HepG2 (cell line): ENCODE measurements around the gene TMEM107. TPM values are rescaled to one million over a fixed set of nuclear protein-coding genes. Genes with fewer than 3 reads are reported as not detected.

Experiments
- FOXA1 ChIP-seq, 2 experiments: fragments of 450-650 bp in 1 of 2; sonication (generic) in 1 of 2; formaldehyde crosslinking in 1 of 2; IDR thresholded peaks; 2 replicates each; pipeline versions ENCODE4 v1.4.0 to v1.6.1; 2016 to 2020; ENCODE audit warnings: missing genetic modification reagents in 1 of 2
- FOXJ3 ChIP-seq: sonication (generic); formaldehyde crosslinking; IDR thresholded peaks from 2 replicates; pipeline ENCODE4 v1.4.0; 2020; ENCODE audit warnings: missing genetic modification reagents, mild to moderate bottlenecking, borderline replicate concordance
- HCFC1 ChIP-seq: fragments of 150-350 bp; IDR thresholded peaks from 2 replicates; pipeline ENCODE4 v1.6.1; 2014; ENCODE audit warnings: low read depth, low read length
- HOXA9 ChIP-seq: sonication (generic); formaldehyde crosslinking; IDR thresholded peaks from 2 replicates; pipeline ENCODE4 v1.8.1; 2022; ENCODE audit warnings: missing genetic modification reagents, mild to moderate bottlenecking, moderate library complexity, borderline replicate concordance
- IKZF4 ChIP-seq: sonication (generic); formaldehyde crosslinking; IDR thresholded peaks from 2 replicates; pipeline ENCODE4 v1.5.1; 2020; ENCODE audit warnings: borderline replicate concordance, mild to moderate bottlenecking, low read depth, missing genetic modification reagents; ENCODE audit errors: not compliant biosample characterization
- KAT8 ChIP-seq: IDR thresholded peaks from 2 replicates; pipeline ENCODE4 v1.6.1; 2016; ENCODE audit warnings: missing genetic modification reagents, missing compliant biosample characterization
- LCORL ChIP-seq, 2 experiments: fragments of 450-650 bp in 1 of 2; sonication (generic) in 1 of 2; formaldehyde crosslinking in 1 of 2; IDR thresholded peaks; 2 replicates each; pipeline versions ENCODE4 v1.5.0 to v1.6.1; 2017 to 2020; ENCODE audit warnings: antibody characterized with exemption in 1 of 2, missing genetic modification reagents in 1 of 2
- MIER2 ChIP-seq: IDR thresholded peaks from 2 replicates; pipeline ENCODE4 v1.6.1; 2016; ENCODE audit warnings: missing biosample characterization, missing genetic modification reagents
- MXI1 ChIP-seq: IDR thresholded peaks from 3 replicates; pipeline ENCODE4 v1.6.1; 2012; ENCODE audit warnings: low read depth, low read length, inconsistent platforms, borderline replicate concordance
- MYC ChIP-seq: sonication (generic); formaldehyde crosslinking; IDR thresholded peaks from 2 replicates; pipeline ENCODE4 v1.9.0; 2021; ENCODE audit warnings: missing genetic modification reagents, borderline replicate concordance
- NCOR1 ChIP-seq: fragments of 200-600 bp; sonication (generic); IDR thresholded peaks from 2 replicates; pipeline ENCODE4 v1.7.0; 2017; ENCODE audit warnings: antibody characterized with exemption, low read length, borderline replicate concordance
- NR2F1 ChIP-seq, 2 experiments: fragments of 450-650 bp in 1 of 2; formaldehyde crosslinking in 1 of 2; IDR thresholded peaks; 2 replicates each; pipeline versions ENCODE4 v1.5.0 to v1.6.1; 2016 to 2020; ENCODE audit warnings: mild to moderate bottlenecking in 1 of 2, missing compliant biosample characterization in 1 of 2, missing genetic modification reagents in 1 of 2, moderate library complexity in 1 of 2
- PAWR ChIP-seq: sonication (generic); formaldehyde crosslinking; IDR thresholded peaks from 2 replicates; pipeline ENCODE4 v1.4.0; 2020; ENCODE audit warnings: missing genetic modification reagents, mild to moderate bottlenecking, borderline replicate concordance
- PCBP1 ChIP-seq: fragments of 200-400 bp; formaldehyde crosslinking; IDR thresholded peaks from 2 replicates; pipeline ENCODE4 v1.6.1; 2017; ENCODE audit warnings: mild to moderate bottlenecking, low read depth, low read length, borderline replicate concordance
- RBFOX2 ChIP-seq: fragments of 200-400 bp; formaldehyde crosslinking; IDR thresholded peaks from 2 replicates; pipeline ENCODE4 v1.6.1; 2017; ENCODE audit warnings: low read depth, mild to moderate bottlenecking, low read length
- SMC3 ChIP-seq: IDR thresholded peaks from 2 replicates; pipeline ENCODE4 v1.6.1; 2011; ENCODE audit warnings: low read length, improper control_type of control experiment
- SNAPC2 ChIP-seq: sonication (generic); formaldehyde crosslinking; IDR thresholded peaks from 2 replicates; pipeline ENCODE4 v1.8.1; 2022; ENCODE audit warnings: mild to moderate bottlenecking, missing genetic modification reagents
- TAF1 ChIP-seq: sonication (generic); formaldehyde crosslinking; IDR thresholded peaks from 2 replicates; pipeline ENCODE4 v1.4.0; 2020; ENCODE audit warnings: missing genetic modification reagents
- THYN1 ChIP-seq: sonication (generic); formaldehyde crosslinking; IDR thresholded peaks from 2 replicates; pipeline ENCODE4 v1.8.1; 2023; ENCODE audit warnings: low read depth, mild to moderate bottlenecking, moderate library complexity, missing genetic modification reagents, borderline replicate concordance
- ZIK1 ChIP-seq: sonication (generic); formaldehyde crosslinking; IDR thresholded peaks from 2 replicates; pipeline ENCODE4 v1.5.0; 2020; ENCODE audit warnings: mild to moderate bottlenecking, low read depth, missing genetic modification reagents, borderline replicate concordance
- ZNF564 ChIP-seq: sonication (generic); formaldehyde crosslinking; IDR thresholded peaks from 2 replicates; pipeline ENCODE4 v1.8.1; 2023; ENCODE audit warnings: mild to moderate bottlenecking, missing genetic modification reagents
- ZNF598 ChIP-seq: sonication (generic); formaldehyde crosslinking; IDR thresholded peaks from 2 replicates; pipeline ENCODE4 v1.5.1; 2020; ENCODE audit warnings: mild to moderate bottlenecking, missing genetic modification reagents, borderline replicate concordance
- polyA plus RNA-seq, 8 experiments: library from polyadenylated mRNA; depleted of rRNA in 3 of 8; stranded (reverse) in 7 of 8; unstranded in 1 of 8; fragments of >200 nt; fragmentation: Illumina TruSeq in 4 of 8; extraction: Trizol in 4 of 8; gene quantifications; 2 replicates each; pipeline versions ENCODE4 v1.2.1 to v1.2.3, GENCODE V29; 2011 to 2016; ENCODE audit warnings: low read depth in 4 of 8, missing spikeins in 1 of 8, mixed read lengths in 1 of 8; ENCODE audit not compliant: insufficient read depth in 1 of 8
- total RNA-seq, 5 experiments: library from RNA; depleted of rRNA; stranded (reverse); fragments of >200 nt; fragmentation: Illumina TruSeq; extraction: Trizol; gene quantifications; 2 replicates each; pipeline ENCODE4 v1.2.3, GENCODE V29; 2016; ENCODE audit warnings: low read depth in 1 of 5
- TF ChIP-seq, protein P1 (sequence below): IDR thresholded peaks from 2 replicates; pipeline ENCODE4 v1.6.1; 2012; ENCODE audit warnings: inconsistent platforms
- TF ChIP-seq, protein P2 (sequence below): conservative IDR thresholded peaks from 2 replicates; pipeline ENCODE4 v1.6.1; 2018; ENCODE audit warnings: missing genetic modification reagents
- TF ChIP-seq, protein P3 (sequence below): sonication (generic); formaldehyde crosslinking; conservative IDR thresholded peaks from 2 replicates; pipeline ENCODE4 v1.5.0; 2020; ENCODE audit warnings: missing genetic modification reagents

Gene TMEM107
- total and polyA plus RNA-seq, 2 of the 13 experiments (the other 11 are each of a cell fraction or from before 2014, with no cell fraction given): 7.2 to 15.3 TPM

- TF ChIP-seq NR2F1 (CRISPR knock-in tag; IDR thresholded peaks at IDR 0.05) (no peak), RBFOX2 (peak; percentile 59), HCFC1 (no peak), THYN1 (CRISPR knock-in tag) (no peak), SMC3 (no peak), MIER2 (CRISPR knock-in tag) (no peak), NCOR1 (0 out of 2 replicates have a peak, but pooled peaks have one; percentile 21), ZNF598 (CRISPR knock-in tag) (no peak), PAWR (CRISPR knock-in tag) (no peak), IKZF4 (CRISPR knock-in tag) (no peak), TAF1 (CRISPR knock-in tag) (peak; percentile 13; the same call in 1 of the 2 replicates), LCORL (IDR thresholded peaks at IDR 0.05) (no peak), LCORL (CRISPR knock-in tag; IDR thresholded peaks at IDR 0.05) (peak; percentile 36; the same call in 1 of the 2 replicates), ZNF564 (CRISPR knock-in tag) (no peak), MYC (CRISPR knock-in tag) (peak; percentile 59; the same call in 1 of the 2 replicates), KAT8 (CRISPR knock-in tag) (0 out of 2 replicates have a peak, but pooled peaks have one; percentile 32), SNAPC2 (CRISPR knock-in tag) (no peak), FOXJ3 (CRISPR knock-in tag) (peak; percentile 43; the same call in 1 of the 2 replicates), MXI1 (peak; percentile 56; the same call in 1 of the 3 replicates), ZIK1 (no peak), HOXA9 (CRISPR knock-in tag) (no peak), PCBP1 (no peak), FOXA1 (IDR thresholded peaks at IDR 0.05) (peak; percentile 60), FOXA1 (CRISPR knock-in tag; IDR thresholded peaks at IDR 0.05) (peak; percentile 85)
- TF ChIP-seq, protein P1, sequence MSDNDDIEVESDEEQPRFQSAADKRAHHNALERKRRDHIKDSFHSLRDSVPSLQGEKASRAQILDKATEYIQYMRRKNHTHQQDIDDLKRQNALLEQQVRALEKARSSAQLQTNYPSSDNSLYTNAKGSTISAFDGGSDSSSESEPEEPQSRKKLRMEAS: peak; percentile 91
- TF ChIP-seq, protein P2, sequence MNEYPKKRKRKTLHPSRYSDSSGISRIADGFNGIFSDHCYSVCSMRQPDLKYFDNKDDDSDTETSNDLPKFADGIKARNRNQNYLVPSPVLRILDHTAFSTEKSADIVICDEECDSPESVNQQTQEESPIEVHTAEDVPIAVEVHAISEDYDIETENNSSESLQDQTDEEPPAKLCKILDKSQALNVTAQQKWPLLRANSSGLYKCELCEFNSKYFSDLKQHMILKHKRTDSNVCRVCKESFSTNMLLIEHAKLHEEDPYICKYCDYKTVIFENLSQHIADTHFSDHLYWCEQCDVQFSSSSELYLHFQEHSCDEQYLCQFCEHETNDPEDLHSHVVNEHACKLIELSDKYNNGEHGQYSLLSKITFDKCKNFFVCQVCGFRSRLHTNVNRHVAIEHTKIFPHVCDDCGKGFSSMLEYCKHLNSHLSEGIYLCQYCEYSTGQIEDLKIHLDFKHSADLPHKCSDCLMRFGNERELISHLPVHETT (CRISPR knock-in tag): no peak
- TF ChIP-seq, protein P3, sequence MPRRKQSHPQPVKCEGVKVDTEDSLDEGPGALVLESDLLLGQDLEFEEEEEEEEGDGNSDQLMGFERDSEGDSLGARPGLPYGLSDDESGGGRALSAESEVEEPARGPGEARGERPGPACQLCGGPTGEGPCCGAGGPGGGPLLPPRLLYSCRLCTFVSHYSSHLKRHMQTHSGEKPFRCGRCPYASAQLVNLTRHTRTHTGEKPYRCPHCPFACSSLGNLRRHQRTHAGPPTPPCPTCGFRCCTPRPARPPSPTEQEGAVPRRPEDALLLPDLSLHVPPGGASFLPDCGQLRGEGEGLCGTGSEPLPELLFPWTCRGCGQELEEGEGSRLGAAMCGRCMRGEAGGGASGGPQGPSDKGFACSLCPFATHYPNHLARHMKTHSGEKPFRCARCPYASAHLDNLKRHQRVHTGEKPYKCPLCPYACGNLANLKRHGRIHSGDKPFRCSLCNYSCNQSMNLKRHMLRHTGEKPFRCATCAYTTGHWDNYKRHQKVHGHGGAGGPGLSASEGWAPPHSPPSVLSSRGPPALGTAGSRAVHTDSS: no peak
Observed at GRCh38 chr17:8156246-8156992, 19.8 kb downstream of the TMEM107 start (continued).
